GM23248 (cell line): ENCODE results near the gene SH3RF2. TPM values are rescaled to one million over a fixed set of nuclear protein-coding genes. Genes with fewer than 3 reads are reported as not detected.
A peak's percentile ranks its signal among the peaks of the same experiment; 100 is the strongest.
"Not testable (repeated sequence)": the region's sequence is repeated elsewhere in the genome, so short reads cannot be mapped to it uniquely, and the experiment has no call there.

Source experiments
- DNase-seq: peaks from one replicate; pipeline ENCODE4 v3.0.0-alpha.2; 2015
- H2AFZ ChIP-seq: fragments of 200-600 bp; sonication (generic); 2 replicates; pipeline ENCODE4 v1.6.1; 2016; ENCODE audit warnings: antibody characterized with exemption
- H3F3A ChIP-seq: fragments of 200-600 bp; sonication (generic); 2 replicates; pipeline ENCODE4 v1.6.1; 2016; ENCODE audit warnings: mild to moderate bottlenecking, antibody characterized with exemption, mixed run types; ENCODE audit not compliant: insufficient read depth
- H3K27ac ChIP-seq: fragments of 200-600 bp; sonication (generic); 2 replicates; pipeline ENCODE4 v1.5.1; 2016; ENCODE audit warnings: mild to moderate bottlenecking
- H3K27me3 ChIP-seq: fragments of 200-600 bp; sonication (generic); replicated peaks from 2 replicates; pipeline ENCODE4 v1.6.1; 2016; ENCODE audit warnings: mild to moderate bottlenecking; ENCODE audit not compliant: insufficient read depth
- H3K36me3 ChIP-seq: fragments of 200-600 bp; sonication (generic); 2 replicates; pipeline ENCODE4 v1.6.1; 2016; ENCODE audit warnings: low read depth, mild to moderate bottlenecking
- H3K4me1 ChIP-seq: fragments of 200-600 bp; sonication (generic); 2 replicates; pipeline ENCODE4 v1.6.1; 2016; ENCODE audit warnings: mild to moderate bottlenecking; ENCODE audit not compliant: insufficient read depth
- H3K4me2 ChIP-seq: fragments of 200-600 bp; sonication (generic); one replicate; pipeline ENCODE4 v1.6.1; 2016; ENCODE audit warnings: mild to moderate bottlenecking; ENCODE audit not compliant: unreplicated experiment
- H3K4me3 ChIP-seq: fragments of 200-600 bp; sonication (generic); 2 replicates; pipeline ENCODE4 v1.5.1; 2016; ENCODE audit warnings: mild to moderate bottlenecking
- H3K79me2 ChIP-seq: fragments of 200-600 bp; sonication (generic); 2 replicates; pipeline ENCODE4 v1.6.1; 2016; ENCODE audit warnings: mild to moderate bottlenecking; ENCODE audit not compliant: insufficient read depth
- H3K9ac ChIP-seq: fragments of 200-600 bp; sonication (generic); 2 replicates; pipeline ENCODE4 v1.6.1; 2016; ENCODE audit warnings: mild to moderate bottlenecking
- H3K9me2 ChIP-seq: fragments of 200-600 bp; sonication (generic); 2 replicates; pipeline ENCODE4 v1.6.1; 2016; ENCODE audit warnings: mixed run types, mild to moderate bottlenecking, moderate library complexity; ENCODE audit not compliant: insufficient read depth
- H3K9me3 ChIP-seq: fragments of 200-600 bp; sonication (generic); one replicate; pipeline ENCODE4 v1.6.1; 2017; ENCODE audit warnings: low read depth
- H4K20me1 ChIP-seq: fragments of 200-600 bp; sonication (generic); 2 replicates; pipeline ENCODE4 v1.6.0; 2016; ENCODE audit not compliant: insufficient read depth
- EZH2 ChIP-seq: fragments of 200-600 bp; sonication (generic); IDR thresholded peaks from 2 replicates; pipeline ENCODE4 v1.6.1; 2018; ENCODE audit warnings: antibody characterized with exemption, mild to moderate bottlenecking; ENCODE audit not compliant: insufficient read depth, poor library complexity, severe bottlenecking
- EZH2phosphoT487 ChIP-seq: fragments of 200-600 bp; sonication (generic); IDR thresholded peaks from 2 replicates; pipeline ENCODE4 v1.6.1; 2018; ENCODE audit warnings: antibody characterized with exemption, moderate library complexity, mild to moderate bottlenecking, low read depth; ENCODE audit not compliant: insufficient read depth
- WGBS, 2 experiments: methylation state at CpG; one replicate each; pipeline ENCODE4 v1.1.6; 2015 to 2017; ENCODE audit warnings: low lambda C conversion rate in 2 of 2, low coverage in 1 of 2; ENCODE audit errors: missing lambda C conversion rate in 2 of 2; 5-methylcytosine and 5-hydroxymethylcytosine counted together
- in situ Hi-C: fragments of 300-500 bp; cut with MboI; formaldehyde crosslinking; loops from 2 replicates; pipeline ENCODE4 v1.15.0; 2020
- polyA plus RNA-seq: library from polyadenylated mRNA; unstranded; fragments of >200 nt; fragmentation: Nextera tagmentation; extraction: Ambion mirVana; gene quantifications from 2 replicates; pipeline ENCODE4 v1.2.1, GENCODE V29; 2016
- total RNA-seq: library from RNA; depleted of rRNA; stranded (reverse); fragments of >200 nt; shearing (Covaris generic); gene quantifications from 2 replicates; pipeline ENCODE4 v1.2.3, GENCODE V29; 2014; rRNA removed

Gene SH3RF2
- total and polyA plus RNA-seq, 2 experiments from 2014 or later: 0.21 TPM; not detected in 1

DNA sequence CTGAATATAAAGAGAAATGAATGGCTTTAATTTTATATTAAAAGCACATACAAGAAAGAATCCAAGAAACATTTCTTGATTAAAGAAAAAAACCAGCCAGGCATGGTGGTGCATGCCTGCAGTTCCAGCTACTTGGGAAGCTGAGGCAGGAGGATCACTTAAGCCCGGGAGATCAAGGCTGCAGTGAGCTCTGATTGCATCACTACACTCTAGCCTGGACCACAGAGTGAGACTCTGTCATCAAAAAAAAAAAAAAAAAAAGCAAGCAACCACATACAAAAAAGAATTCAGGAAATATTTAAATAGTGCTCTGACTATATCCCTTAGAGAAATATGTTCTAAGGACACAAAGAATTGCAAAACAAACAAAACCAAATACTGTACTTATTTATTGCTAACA, 171.5 kb downstream of the SH3RF2 start:
- TF ChIP-seq EZH2: no peak
- no peak for TF ChIP-seq EZH2phosphoT487
- no peak overlapping the region for H3K4me2 ChIP-seq
- no peak overlapping the region for H3K27ac ChIP-seq
- peaks cover 12% of the 10 kb centered on the region for H3K36me3 ChIP-seq
- no peaks in the 10 kb centered on the region for H3F3A ChIP-seq
- DNase-seq: peak; percentile 20
- in situ Hi-C loops: no loop called here
- WGBS, 2 experiments: 83 to 94% methylated on average over 1 of the region's 1 CpG
- no peak overlapping the region for H3K4me3 ChIP-seq
- no peaks in the 10 kb centered on the region for H3K9me3 ChIP-seq
- H3K9ac ChIP-seq: no peak overlapping the region
- H2AFZ ChIP-seq: no peak overlapping the region
- H3K4me1 ChIP-seq: no peaks in the 10 kb centered on the region
- no peaks in the 10 kb centered on the region for H3K9me2 ChIP-seq
- H3K79me2 ChIP-seq: no peaks in the 10 kb centered on the region
- no peaks in the 10 kb centered on the region for H3K27me3 ChIP-seq
- H4K20me1 ChIP-seq: no peaks in the 10 kb centered on the region

DNA sequence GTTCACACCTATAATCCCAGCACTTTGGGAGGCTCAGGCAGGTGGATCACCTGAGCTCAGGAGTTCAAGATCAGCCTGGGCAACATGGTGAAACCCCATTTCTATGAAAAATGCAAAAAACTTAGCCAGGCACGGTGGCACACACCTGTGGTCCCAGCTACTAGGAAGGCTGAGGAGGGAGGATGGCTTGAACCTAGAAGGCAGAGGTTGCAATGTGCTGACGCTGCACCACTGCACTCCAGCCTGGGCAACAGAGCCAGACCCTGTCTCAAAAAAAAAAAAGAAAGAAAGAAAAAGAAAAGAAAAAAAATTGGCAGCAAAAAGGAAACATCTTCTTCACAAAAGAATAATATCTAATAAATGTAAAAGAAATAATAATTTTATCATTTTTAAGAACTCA, 172.5 kb downstream of the SH3RF2 start:
- in situ Hi-C loops, H3K9ac ChIP-seq, H3K27me3 ChIP-seq, H4K20me1 ChIP-seq, H3K79me2 ChIP-seq, DNase-seq, H3K4me3 ChIP-seq, H3K4me2 ChIP-seq, H3K9me2 ChIP-seq, H2AFZ ChIP-seq, H3F3A ChIP-seq, H3K9me3 ChIP-seq, H3K27ac ChIP-seq, H3K4me1 ChIP-seq: not testable (repeated sequence)
- WGBS, 2 experiments: 92 to 96% methylated on average over 2 of the region's 2 CpGs
- H3K36me3 ChIP-seq: peaks cover 22% of the 10 kb centered on the region

DNA sequence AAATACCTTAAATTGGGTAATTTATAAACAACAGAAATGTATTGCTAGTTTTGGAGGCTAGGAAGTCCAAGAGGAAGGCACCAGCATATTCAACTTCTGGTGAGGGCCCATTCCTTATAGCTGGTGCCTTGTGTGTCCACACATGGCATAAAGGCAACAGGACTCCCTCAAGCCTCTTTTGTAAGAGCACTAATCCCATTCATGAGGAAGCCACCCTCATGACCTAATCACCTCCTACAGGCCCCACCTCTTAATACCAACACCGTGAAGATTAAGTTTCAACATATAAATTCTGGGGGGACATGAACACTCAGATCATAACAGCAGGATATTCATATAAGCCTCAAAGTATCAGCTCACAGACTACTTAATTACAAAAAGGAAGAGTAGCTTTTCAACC, 173.0 kb downstream of the SH3RF2 start:
- H3F3A ChIP-seq: no peaks in the 10 kb centered on the region
- no peaks in the 10 kb centered on the region for H3K9me2 ChIP-seq
- no peak overlapping the region for H3K27ac ChIP-seq
- H3K4me2 ChIP-seq: no peak overlapping the region
- H3K9me3 ChIP-seq: no peaks in the 10 kb centered on the region
- no peaks in the 10 kb centered on the region for H4K20me1 ChIP-seq
- 100% methylated on average over 1 of the region's 1 CpG for WGBS, 2 experiments
- H3K9ac ChIP-seq: no peak overlapping the region
- DNase-seq: no peak
- no peaks in the 10 kb centered on the region for H3K4me1 ChIP-seq
- no peak overlapping the region for H2AFZ ChIP-seq
- H3K4me3 ChIP-seq: no peak overlapping the region
- no peaks in the 10 kb centered on the region for H3K27me3 ChIP-seq
- no peak for TF ChIP-seq EZH2
- no peak for TF ChIP-seq EZH2phosphoT487
- H3K79me2 ChIP-seq: no peaks in the 10 kb centered on the region
- peaks cover 26% of the 10 kb centered on the region for H3K36me3 ChIP-seq
- in situ Hi-C loops: no loop called here

DNA sequence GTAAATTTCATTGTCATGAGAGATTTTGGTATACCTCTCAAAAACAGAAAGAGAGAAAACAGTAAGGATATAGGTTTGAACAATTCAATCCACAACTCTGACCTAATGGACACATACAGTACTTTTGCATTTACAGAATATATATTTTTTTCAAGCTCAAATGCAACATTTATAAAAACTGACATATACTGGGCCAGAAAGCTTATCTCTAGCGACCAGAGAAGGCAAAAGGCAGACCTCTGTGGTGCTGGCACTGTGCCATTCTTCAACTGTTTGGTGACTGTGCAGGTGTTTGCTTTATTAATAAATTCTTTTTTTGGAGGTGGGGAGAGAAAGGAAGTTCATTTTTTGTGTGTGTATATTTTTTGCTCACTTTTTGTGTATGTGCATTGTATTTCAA, 175.0 kb downstream of the SH3RF2 start:
- Histone ChIP-seq H3K9ac (no peak overlapping the region), H3K4me3 (no peak overlapping the region), H3K9me2 (no peaks in the 10 kb centered on the region), H3K4me1 (no peaks in the 10 kb centered on the region), H3K36me3 (peaks cover 30% of the 10 kb centered on the region), H2AFZ (no peak overlapping the region), H4K20me1 (no peaks in the 10 kb centered on the region), H3F3A (no peaks in the 10 kb centered on the region), H3K9me3 (no peaks in the 10 kb centered on the region), H3K27ac (no peak overlapping the region), H3K27me3 (no peaks in the 10 kb centered on the region), H3K79me2 (no peaks in the 10 kb centered on the region), H3K4me2 (no peak overlapping the region)
- TF ChIP-seq EZH2phosphoT487 (no peak), EZH2 (no peak)
- in situ Hi-C loops: no loop called here
- 91 to 92% methylated on average over 1 of the region's 1 CpG for WGBS, 2 experiments
- no peak for DNase-seq

DNA sequence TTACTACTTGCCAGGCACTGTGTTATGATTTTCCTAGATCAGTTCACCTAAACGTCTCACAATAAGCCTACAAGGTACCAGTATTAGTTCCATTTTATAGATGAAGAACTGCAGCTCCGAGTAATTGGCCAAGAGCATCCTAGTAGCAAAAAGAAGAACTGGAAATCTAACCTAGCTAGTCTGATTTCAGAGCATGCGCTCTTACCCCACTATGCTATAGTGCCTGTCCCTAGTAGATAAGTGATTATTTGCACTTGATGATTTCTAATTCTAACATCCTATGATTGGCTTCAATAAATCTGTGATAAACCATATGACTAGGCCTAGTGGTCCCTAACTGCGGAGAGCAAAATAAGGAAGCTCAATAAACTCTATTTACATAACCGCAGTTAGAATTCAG, 176.1 kb downstream of the SH3RF2 start:
- H3K27me3 ChIP-seq: no peaks in the 10 kb centered on the region
- no peaks in the 10 kb centered on the region for H3K9me2 ChIP-seq
- no peak overlapping the region for H3K9ac ChIP-seq
- no peak for DNase-seq
- H3K4me2 ChIP-seq: no peak overlapping the region
- no peaks in the 10 kb centered on the region for H3F3A ChIP-seq
- TF ChIP-seq EZH2 (no peak), EZH2phosphoT487 (no peak)
- no peak overlapping the region for H3K4me3 ChIP-seq
- 84 to 87% methylated on average over 5 of the region's 5 CpGs for WGBS, 2 experiments
- no peak overlapping the region for H3K27ac ChIP-seq
- no peaks in the 10 kb centered on the region for H3K9me3 ChIP-seq
- H3K36me3 ChIP-seq: peaks cover 37% of the 10 kb centered on the region
- no peaks in the 10 kb centered on the region for H3K4me1 ChIP-seq
- H2AFZ ChIP-seq: no peak overlapping the region
- H3K79me2 ChIP-seq: no peaks in the 10 kb centered on the region; the same call in 1 of the 2 replicates
- no peaks in the 10 kb centered on the region for H4K20me1 ChIP-seq
- in situ Hi-C loops: no loop called here

Other genes with a start within 250 kb of the SH3RF2 start
- gene PRELID2, start 101.2 kb upstream of the SH3RF2 start, total RNA-seq: 0.76 and 7.0 TPM in 2 replicates
- gene PRELID2, start 101.2 kb upstream of the SH3RF2 start, polyA plus RNA-seq: 7.4 and 7.7 TPM in 2 replicates
- not detected in 2 replicates for gene GRXCR2, start 63.6 kb upstream of the SH3RF2 start, total RNA-seq
- gene GRXCR2, start 63.6 kb upstream of the SH3RF2 start, polyA plus RNA-seq: not detected in 2 replicates
- gene PLAC8L1, start 169.0 kb downstream of the SH3RF2 start, total RNA-seq: 2.3 TPM in 1 of 2 replicates, not detected in the other
- 0.41 and 0.56 TPM in 2 replicates for gene PLAC8L1, start 169.0 kb downstream of the SH3RF2 start, polyA plus RNA-seq
- 98.1 and 118 TPM in 2 replicates for gene LARS1, start 246.1 kb downstream of the SH3RF2 start, total RNA-seq
- 143 and 151 TPM in 2 replicates for gene LARS1, start 246.1 kb downstream of the SH3RF2 start, polyA plus RNA-seq